Liver (tissue), 9 donors: ENCODE results near the gene SEMA4D. TPM values are rescaled to one million over a fixed set of nuclear protein-coding genes. Genes with fewer than 3 reads are reported as not detected.

ENCODE experiments used
- DNase-seq: peaks from one replicate; pipeline ENCODE4 v3.0.0-alpha.2; 2017; ENCODE audit warnings: low spot score
- H3K27ac ChIP-seq, 2 donors: one replicate each; pipeline ENCODE4 v1.7.0; 2013; ENCODE audit warnings: inconsistent platforms in 2 of 2, low read length in 2 of 2, control low read depth in 1 of 2, low read depth in 1 of 2, mild to moderate bottlenecking in 1 of 2
- H3K27me3 ChIP-seq, 4 donors: one replicate each; pipeline versions ENCODE4 v1.6.1 to v1.7.0; 2013; ENCODE audit warnings: low read length in 3 of 4, inconsistent platforms in 1 of 4, mild to moderate bottlenecking in 1 of 4, moderate library complexity in 1 of 4; ENCODE audit not compliant: control insufficient read depth in 4 of 4, insufficient read depth in 4 of 4
- H3K36me3 ChIP-seq, 4 donors: one replicate each; pipeline versions ENCODE4 v1.6.1 to v1.7.0; 2013; ENCODE audit warnings: low read length in 3 of 4, mild to moderate bottlenecking in 3 of 4, low read depth in 1 of 4, moderate library complexity in 1 of 4; ENCODE audit not compliant: control insufficient read depth in 4 of 4, insufficient read depth in 3 of 4
- H3K4me1 ChIP-seq, 4 donors: one replicate each; pipeline versions ENCODE4 v1.6.1 to v1.7.0; 2013; ENCODE audit warnings: low read length in 3 of 4, mild to moderate bottlenecking in 3 of 4, moderate library complexity in 1 of 4; ENCODE audit not compliant: control insufficient read depth in 4 of 4, insufficient read depth in 4 of 4
- H3K4me3 ChIP-seq, 3 donors: one replicate each; pipeline versions ENCODE4 v1.6.1 to v1.7.0; 2013; ENCODE audit warnings: low read length in 3 of 3, control low read depth in 1 of 3, low read depth in 1 of 3, mild to moderate bottlenecking in 1 of 3
- H3K9ac ChIP-seq, 2 donors: one replicate each; pipeline ENCODE4 v1.7.0; 2013; ENCODE audit warnings: low read length in 2 of 2, mild to moderate bottlenecking in 2 of 2, moderate library complexity in 2 of 2, control low read depth in 1 of 2, low read depth in 1 of 2
- H3K9me3 ChIP-seq, 4 donors: one replicate each; pipeline versions ENCODE4 v1.6.1 to v1.7.0; 2013; ENCODE audit warnings: low read length in 3 of 4; ENCODE audit not compliant: control insufficient read depth in 4 of 4
- ATF3 ChIP-seq: IDR thresholded peaks from 2 replicates; pipeline ENCODE4 v1.6.1; 2016; ENCODE audit warnings: antibody characterized with exemption
- EGR1 ChIP-seq, 2 donors: IDR thresholded peaks; 2 replicates each; pipeline ENCODE4 v1.6.1; 2016 to 2018; ENCODE audit warnings: antibody characterized with exemption in 2 of 2, low read depth in 2 of 2
- FOXA1 ChIP-seq: IDR thresholded peaks from 2 replicates; pipeline ENCODE4 v1.6.1; 2016; ENCODE audit warnings: antibody characterized with exemption
- GABPA ChIP-seq, 2 donors: IDR thresholded peaks in 1 of 2; conservative IDR thresholded peaks in 1 of 2; 2 replicates each; pipeline ENCODE4 v1.6.1; 2016; ENCODE audit warnings: antibody characterized with exemption in 2 of 2, mild to moderate bottlenecking in 1 of 2, moderate library complexity in 1 of 2
- HNF4A ChIP-seq, 2 donors: conservative IDR thresholded peaks; 2 replicates each; pipeline ENCODE4 v1.6.1; 2016; ENCODE audit warnings: antibody characterized with exemption in 2 of 2, mild to moderate bottlenecking in 2 of 2
- HNF4G ChIP-seq: IDR thresholded peaks from 2 replicates; pipeline ENCODE4 v1.6.1; 2016; ENCODE audit warnings: antibody characterized with exemption
- JUND ChIP-seq, 2 donors: IDR thresholded peaks; 2 replicates each; pipeline ENCODE4 v1.6.1; 2016; ENCODE audit warnings: antibody characterized with exemption in 2 of 2
- NR2F2 ChIP-seq: IDR thresholded peaks from 2 replicates; pipeline ENCODE4 v1.6.1; 2016; ENCODE audit warnings: antibody characterized with exemption
- RAD21 ChIP-seq, 2 donors: IDR thresholded peaks; 2 replicates each; pipeline ENCODE4 v1.6.1; 2016; ENCODE audit warnings: antibody characterized with exemption in 2 of 2, mild to moderate bottlenecking in 2 of 2
- REST ChIP-seq: IDR thresholded peaks from 2 replicates; pipeline ENCODE4 v1.6.1; 2016; ENCODE audit warnings: antibody characterized with exemption, mild to moderate bottlenecking
- RXRA ChIP-seq, 2 donors: IDR thresholded peaks; 2 replicates each; pipeline ENCODE4 v1.6.1; 2017 to 2018; ENCODE audit warnings: antibody characterized with exemption in 2 of 2, mild to moderate bottlenecking in 1 of 2
- SP1 ChIP-seq: IDR thresholded peaks from 2 replicates; pipeline ENCODE4 v1.6.1; 2018; ENCODE audit warnings: antibody characterized with exemption, mild to moderate bottlenecking
- TAF1 ChIP-seq: conservative IDR thresholded peaks from 2 replicates; pipeline ENCODE4 v1.6.1; 2016; ENCODE audit warnings: antibody characterized with exemption, mild to moderate bottlenecking
- WGBS: extraction: QIAGEN DNeasy Blood & Tissue Kit; methylation state at CpG from one replicate; pipeline ENCODE4 v1.1.7; 2013; 5-methylcytosine and 5-hydroxymethylcytosine counted together
- polyA plus RNA-seq, 2 donors: library from polyadenylated mRNA; stranded (reverse) in 1 of 2; unstranded in 1 of 2; fragments of 200-250 nt in 1 of 2; fragments of >200 nt in 1 of 2; fragmentation: Nextera tagmentation in 1 of 2; extraction: Ambion mirVana in 1 of 2; gene quantifications; one replicate each; pipeline versions ENCODE4 v1.2.1 to v1.2.3, GENCODE V29; 2013 to 2015
- total RNA-seq, 2 donors: library from RNA; depleted of rRNA; stranded (reverse); fragments of >200 nt; gene quantifications; one replicate each; pipeline ENCODE4 v1.2.3, GENCODE V29; 2014
- TF ChIP-seq, protein P1 (sequence below): IDR thresholded peaks from 2 replicates; pipeline ENCODE4 v1.6.1; 2016; ENCODE audit warnings: antibody characterized with exemption
- TF ChIP-seq, protein P2 (sequence below): IDR thresholded peaks from 2 replicates; pipeline ENCODE4 v1.6.1; 2016; ENCODE audit warnings: antibody characterized with exemption
- TF ChIP-seq, protein P3 (sequence below): fragments of 150-350 bp; IDR thresholded peaks from 2 replicates; pipeline ENCODE4 v1.5.1; 2017; ENCODE audit warnings: improper control_type of control experiment, low read depth, low read length; ENCODE audit not compliant: missing input control
- donor health status: healthy.
- donor health status: healthy.
- donor health status: healthy.
- donor health status: healthy.
- donor health status: healthy.

The SEMA4D gene
- total and polyA plus RNA-seq, 4 donors = 1.4 to 12.0 (median 4.1) TPM

- no peak for DNase-seq
- TF ChIP-seq NR2F2 (no peak), FOXA1 (no peak), HNF4G (no peak)
- TF ChIP-seq, protein P1, sequence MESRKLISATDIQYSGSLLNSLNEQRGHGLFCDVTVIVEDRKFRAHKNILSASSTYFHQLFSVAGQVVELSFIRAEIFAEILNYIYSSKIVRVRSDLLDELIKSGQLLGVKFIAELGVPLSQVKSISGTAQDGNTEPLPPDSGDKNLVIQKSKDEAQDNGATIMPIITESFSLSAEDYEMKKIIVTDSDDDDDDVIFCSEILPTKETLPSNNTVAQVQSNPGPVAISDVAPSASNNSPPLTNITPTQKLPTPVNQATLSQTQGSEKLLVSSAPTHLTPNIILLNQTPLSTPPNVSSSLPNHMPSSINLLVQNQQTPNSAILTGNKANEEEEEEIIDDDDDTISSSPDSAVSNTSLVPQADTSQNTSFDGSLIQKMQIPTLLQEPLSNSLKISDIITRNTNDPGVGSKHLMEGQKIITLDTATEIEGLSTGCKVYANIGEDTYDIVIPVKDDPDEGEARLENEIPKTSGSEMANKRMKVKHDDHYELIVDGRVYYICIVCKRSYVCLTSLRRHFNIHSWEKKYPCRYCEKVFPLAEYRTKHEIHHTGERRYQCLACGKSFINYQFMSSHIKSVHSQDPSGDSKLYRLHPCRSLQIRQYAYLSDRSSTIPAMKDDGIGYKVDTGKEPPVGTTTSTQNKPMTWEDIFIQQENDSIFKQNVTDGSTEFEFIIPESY = no peak
- H3K4me3 ChIP-seq = no peak overlapping the region
- H3K9ac ChIP-seq = no peak overlapping the region
- peaks cover 9 to 36% (median 29%) of the 10 kb centered on the region in 4 donors for H3K36me3 ChIP-seq
- WGBS = 95% methylated on average over 3 of the region's 3 CpGs
- H3K9me3 ChIP-seq = no peaks in the 10 kb centered on the region
- H3K27ac ChIP-seq = no peak overlapping the region
- no peaks in the 10 kb centered on the region for H3K27me3 ChIP-seq
- H3K4me1 ChIP-seq = peaks cover 0 to 9% (median 7%) of the 10 kb centered on the region in 4 donors
Measured at GRCh38 chr9:89325733-89326132, 172.2 kb downstream of the SEMA4D start.

DNA sequence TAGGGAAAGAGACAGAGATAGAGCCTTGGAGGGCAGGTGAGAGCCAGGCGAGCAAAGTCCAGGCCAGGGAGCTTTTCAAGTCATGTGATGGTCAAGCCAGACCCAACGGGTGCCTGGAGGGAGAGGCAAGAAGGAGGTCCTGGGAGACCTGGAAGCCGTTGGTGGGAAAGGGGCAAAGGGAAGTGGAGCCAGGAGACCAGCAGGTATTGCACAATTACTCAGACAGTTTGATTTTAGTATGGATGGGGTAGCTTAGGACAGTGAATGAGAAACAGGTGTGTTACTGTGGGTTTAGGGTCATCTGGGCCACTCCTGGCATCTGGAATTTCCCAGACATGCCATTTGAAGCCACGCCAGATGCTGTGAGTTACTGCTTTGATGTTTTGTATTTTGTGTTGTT is 174.5 kb downstream of the SEMA4D start:
- H3K27me3 ChIP-seq = no peaks in the 10 kb centered on the region
- H3K36me3 ChIP-seq = peaks cover 3 to 17% (median 11%) of the 10 kb centered on the region in 4 donors
- H3K9ac ChIP-seq = no peak overlapping the region
- H3K4me1 ChIP-seq = peaks cover 6 to 18% (median 15%) of the 10 kb centered on the region in 4 donors
- TF ChIP-seq SP1 (no peak), HNF4A (conservative IDR thresholded peaks at IDR 0.05) (peak; percentile 58 to 64), TAF1 (no peak), JUND (IDR thresholded peaks at IDR 0.05) (no peak), GABPA (IDR thresholded peaks at IDR 0.05 in 1 of 2, conservative IDR thresholded peaks at IDR 0.05 in 1 of 2) (no peak), EGR1 (IDR thresholded peaks at IDR 0.05; ENCODE audit: low read depth in 2 of 2) (no peak)
- 50% methylated on average over 4 of the region's 4 CpGs for WGBS
- no peaks in the 10 kb centered on the region for H3K9me3 ChIP-seq
- H3K27ac ChIP-seq = no peak overlapping the region
- H3K4me3 ChIP-seq = no peak overlapping the region
- peak; percentile 44 for DNase-seq

GRCh38 chr9:89319015-89319905 is 178.7 kb downstream of the SEMA4D start:
- no peak for DNase-seq
- Histone ChIP-seq H3K9ac (peak overlapping the region; percentile 73 to 95), H3K9me3 (no peaks in the 10 kb centered on the region), H3K4me3 (peak overlapping the region; percentile 16 to 88 (median 68)), H3K27me3 (no peaks in the 10 kb centered on the region), H3K27ac (peak overlapping the region; percentile 97 to 100), H3K36me3 (no peaks in the 10 kb centered on the region), H3K4me1 (peaks cover 6 to 27% (median 22%) of the 10 kb centered on the region in 4 donors)
- TF ChIP-seq RXRA (IDR thresholded peaks at IDR 0.05) = no peak
- TF ChIP-seq JUND (IDR thresholded peaks at IDR 0.05) = peak; percentile 49 to 74
- TF ChIP-seq TAF1 = no peak
- TF ChIP-seq, protein P2, sequence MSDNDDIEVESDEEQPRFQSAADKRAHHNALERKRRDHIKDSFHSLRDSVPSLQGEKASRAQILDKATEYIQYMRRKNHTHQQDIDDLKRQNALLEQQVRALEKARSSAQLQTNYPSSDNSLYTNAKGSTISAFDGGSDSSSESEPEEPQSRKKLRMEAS = peak; percentile 45
- TF ChIP-seq, protein P1 = peak; percentile 16
- TF ChIP-seq RAD21 (IDR thresholded peaks at IDR 0.05) = peak in 1 of 2 donors; percentile 79
- no peak for TF ChIP-seq REST
- peak; percentile 29 for TF ChIP-seq NR2F2
- TF ChIP-seq, protein P3, sequence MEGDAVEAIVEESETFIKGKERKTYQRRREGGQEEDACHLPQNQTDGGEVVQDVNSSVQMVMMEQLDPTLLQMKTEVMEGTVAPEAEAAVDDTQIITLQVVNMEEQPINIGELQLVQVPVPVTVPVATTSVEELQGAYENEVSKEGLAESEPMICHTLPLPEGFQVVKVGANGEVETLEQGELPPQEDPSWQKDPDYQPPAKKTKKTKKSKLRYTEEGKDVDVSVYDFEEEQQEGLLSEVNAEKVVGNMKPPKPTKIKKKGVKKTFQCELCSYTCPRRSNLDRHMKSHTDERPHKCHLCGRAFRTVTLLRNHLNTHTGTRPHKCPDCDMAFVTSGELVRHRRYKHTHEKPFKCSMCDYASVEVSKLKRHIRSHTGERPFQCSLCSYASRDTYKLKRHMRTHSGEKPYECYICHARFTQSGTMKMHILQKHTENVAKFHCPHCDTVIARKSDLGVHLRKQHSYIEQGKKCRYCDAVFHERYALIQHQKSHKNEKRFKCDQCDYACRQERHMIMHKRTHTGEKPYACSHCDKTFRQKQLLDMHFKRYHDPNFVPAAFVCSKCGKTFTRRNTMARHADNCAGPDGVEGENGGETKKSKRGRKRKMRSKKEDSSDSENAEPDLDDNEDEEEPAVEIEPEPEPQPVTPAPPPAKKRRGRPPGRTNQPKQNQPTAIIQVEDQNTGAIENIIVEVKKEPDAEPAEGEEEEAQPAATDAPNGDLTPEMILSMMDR = no peak
- TF ChIP-seq ATF3 = peak; percentile 93
- 1% methylated on average over 13 of the region's 13 CpGs for WGBS
